ENCODE results near the gene ERICH4.
"Not testable (repeated sequence)": the region's sequence is repeated elsewhere in the genome, so short reads cannot be mapped to it uniquely, and the experiment has no call there.

The ERICH4 gene

GRCh38 chr19:41399525-41399924 is 43.4 kb upstream of the ERICH4 start:
- H3K4me3 ChIP-seq (ENCODE audit: low read depth, low read length): no peak overlapping the region
- TF ChIP-seq CTCF (IDR thresholded peaks at IDR 0.05; ENCODE audit: borderline replicate concordance, insufficient read depth, low read depth, low read length): no peak

GRCh38 chr19:41401483-41401882 is 41.5 kb upstream of the ERICH4 start:
- no peak for TF ChIP-seq CTCF (IDR thresholded peaks at IDR 0.05; ENCODE audit: borderline replicate concordance, insufficient read depth, low read depth, low read length)
- no peak overlapping the region for H3K4me3 ChIP-seq (ENCODE audit: low read depth, low read length)

- no peak overlapping the region for H3K4me3 ChIP-seq (ENCODE audit: low read depth, low read length)
- TF ChIP-seq CTCF (IDR thresholded peaks at IDR 0.05; ENCODE audit: borderline replicate concordance, insufficient read depth, low read depth, low read length): no peak
Measured at GRCh38 chr19:41402010-41402409, 40.9 kb upstream of the ERICH4 start.

GRCh38 chr19:41403181-41403970 is 39.6 kb upstream of the ERICH4 start:
- no peak overlapping the region for H3K4me3 ChIP-seq (ENCODE audit: low read depth, low read length)
- no peak for TF ChIP-seq CTCF (IDR thresholded peaks at IDR 0.05; ENCODE audit: borderline replicate concordance, insufficient read depth, low read depth, low read length)

- no peak for TF ChIP-seq CTCF (IDR thresholded peaks at IDR 0.05; ENCODE audit: borderline replicate concordance, insufficient read depth, low read depth, low read length)
- no peak overlapping the region for H3K4me3 ChIP-seq (ENCODE audit: low read depth, low read length)
Measured at GRCh38 chr19:41405776-41406175, 37.2 kb upstream of the ERICH4 start.

GRCh38 chr19:41407271-41407670 is 35.7 kb upstream of the ERICH4 start:
- TF ChIP-seq CTCF (IDR thresholded peaks at IDR 0.05; ENCODE audit: borderline replicate concordance, insufficient read depth, low read depth, low read length): no peak
- no peak overlapping the region for H3K4me3 ChIP-seq (ENCODE audit: low read depth, low read length)

GRCh38 chr19:41408256-41408655 is 34.7 kb upstream of the ERICH4 start:
- TF ChIP-seq CTCF (IDR thresholded peaks at IDR 0.05; ENCODE audit: borderline replicate concordance, insufficient read depth, low read depth, low read length): no peak
- H3K4me3 ChIP-seq (ENCODE audit: low read depth, low read length): no peak overlapping the region

GRCh38 chr19:41408846-41409245 is 34.1 kb upstream of the ERICH4 start:
- not testable (repeated sequence) for H3K4me3 ChIP-seq (ENCODE audit: low read depth, low read length)

Data from GM12875 (cell line).